Measurements from ENCODE around the gene PPTC7. TPM values are rescaled to one million over a fixed set of nuclear protein-coding genes. Genes with fewer than 3 reads are reported as not detected.
A peak's percentile ranks its signal among the peaks of the same experiment; 100 is the strongest.
"Not testable (repeated sequence)": the region's sequence is repeated elsewhere in the genome, so short reads cannot be mapped to it uniquely, and the experiment has no call there.

The PPTC7 gene
- total RNA-seq, 4 donors from 2014 or later = 15.8 to 28.9 (median 22.8) TPM

GRCh38 chr12:110546339-110546738, 36.8 kb downstream of the PPTC7 start:
- H3K4me3 ChIP-seq (replicated peaks in 1 of 3) = no peak overlapping the region
- no peaks in the 10 kb centered on the region for H3K36me3 ChIP-seq
- no peak overlapping the region for H3K27ac ChIP-seq
- no peaks in the 10 kb centered on the region for H3K9me3 ChIP-seq
- peaks cover 15 to 31% of the 10 kb centered on the region in 2 donors for H3K4me1 ChIP-seq
- intact Hi-C loops (cut with DNase I) = loop anchor here (5.0 kb wide), 1 partner anchor 51 kb away; no protein-coding TSS in a partner anchor
- WGBS, 2 donors = 87 to 91% methylated on average over 3 of the region's 3 CpGs
- no peaks in the 10 kb centered on the region for H3K27me3 ChIP-seq
- no peak for TF ChIP-seq POLR2A (IDR thresholded peaks at IDR 0.05)
- TF ChIP-seq, protein P1, sequence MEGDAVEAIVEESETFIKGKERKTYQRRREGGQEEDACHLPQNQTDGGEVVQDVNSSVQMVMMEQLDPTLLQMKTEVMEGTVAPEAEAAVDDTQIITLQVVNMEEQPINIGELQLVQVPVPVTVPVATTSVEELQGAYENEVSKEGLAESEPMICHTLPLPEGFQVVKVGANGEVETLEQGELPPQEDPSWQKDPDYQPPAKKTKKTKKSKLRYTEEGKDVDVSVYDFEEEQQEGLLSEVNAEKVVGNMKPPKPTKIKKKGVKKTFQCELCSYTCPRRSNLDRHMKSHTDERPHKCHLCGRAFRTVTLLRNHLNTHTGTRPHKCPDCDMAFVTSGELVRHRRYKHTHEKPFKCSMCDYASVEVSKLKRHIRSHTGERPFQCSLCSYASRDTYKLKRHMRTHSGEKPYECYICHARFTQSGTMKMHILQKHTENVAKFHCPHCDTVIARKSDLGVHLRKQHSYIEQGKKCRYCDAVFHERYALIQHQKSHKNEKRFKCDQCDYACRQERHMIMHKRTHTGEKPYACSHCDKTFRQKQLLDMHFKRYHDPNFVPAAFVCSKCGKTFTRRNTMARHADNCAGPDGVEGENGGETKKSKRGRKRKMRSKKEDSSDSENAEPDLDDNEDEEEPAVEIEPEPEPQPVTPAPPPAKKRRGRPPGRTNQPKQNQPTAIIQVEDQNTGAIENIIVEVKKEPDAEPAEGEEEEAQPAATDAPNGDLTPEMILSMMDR (IDR thresholded peaks at IDR 0.05) = no peak
- DNase-seq = no peak

DNA sequence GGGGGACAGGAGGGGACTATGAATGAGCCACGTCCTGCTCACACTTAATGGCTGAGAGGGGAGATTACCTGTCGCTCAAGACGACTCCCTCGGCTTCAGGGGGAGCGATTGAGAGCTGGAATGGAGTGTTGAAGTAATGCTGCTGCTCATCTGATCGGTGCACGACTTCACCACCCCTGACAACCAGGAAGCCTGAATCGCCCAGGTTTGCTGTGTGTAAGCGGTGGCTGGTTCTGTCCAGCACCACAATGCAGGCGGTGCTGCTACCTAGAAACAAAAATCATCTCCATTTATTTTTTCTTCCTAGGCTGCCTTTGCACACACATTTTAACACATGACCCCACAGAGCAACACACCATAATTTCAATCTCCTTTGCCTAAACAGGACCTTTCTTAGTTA, 37.3 kb downstream of the PPTC7 start:
- Histone ChIP-seq H3K4me3 (replicated peaks in 1 of 3) (no peak overlapping the region), H3K4me1 (peaks cover 15 to 31% of the 10 kb centered on the region in 2 donors), H3K27ac (no peak overlapping the region), H3K36me3 (no peaks in the 10 kb centered on the region), H3K27me3 (no peaks in the 10 kb centered on the region), H3K9me3 (no peaks in the 10 kb centered on the region)
- 91% methylated on average over 10 of the region's 10 CpGs for WGBS, 2 donors
- intact Hi-C loops (cut with DNase I) = loop anchor here (5.0 kb wide), 1 partner anchor 51 kb away; no protein-coding TSS in a partner anchor
- DNase-seq = no peak
- TF ChIP-seq, protein P1 (IDR thresholded peaks at IDR 0.05) = no peak
- TF ChIP-seq POLR2A (IDR thresholded peaks at IDR 0.05) = no peak

GRCh38 chr12:110545259-110545658, 37.9 kb downstream of the PPTC7 start:
- DNase-seq; H3K9me3 ChIP-seq; H3K36me3 ChIP-seq; H3K4me3 ChIP-seq (replicated peaks in 1 of 3); H3K27ac ChIP-seq; H3K27me3 ChIP-seq: not testable (repeated sequence)
- H3K4me1 ChIP-seq = peaks cover 15 to 31% of the 10 kb centered on the region in 2 donors
- WGBS, 2 donors = 86 to 94% methylated on average over 4 of the region's 4 CpGs
- intact Hi-C loops (cut with DNase I) = loop anchor here (5.0 kb wide), 1 partner anchor 52 kb away; no protein-coding TSS in a partner anchor

DNA sequence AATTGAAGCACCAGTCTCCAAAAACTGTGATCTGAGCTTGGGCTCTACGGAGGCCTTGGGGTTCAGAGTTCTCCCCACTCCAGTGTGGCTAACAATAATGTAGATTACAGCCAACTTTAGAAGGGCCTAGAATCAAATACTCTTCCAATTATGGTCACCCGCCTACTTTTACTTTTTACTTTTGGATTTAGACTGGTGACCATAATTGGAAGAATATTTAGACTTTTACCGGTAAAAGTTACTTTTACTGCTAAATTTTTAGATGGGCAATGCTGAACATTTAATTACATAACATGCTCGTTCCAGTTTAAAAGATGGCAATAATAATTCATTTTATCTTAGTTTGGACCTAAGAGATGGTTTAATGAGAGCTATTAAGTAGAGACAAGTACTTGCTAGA, 39.2 kb downstream of the PPTC7 start:
- Histone ChIP-seq H3K27me3 (no peaks in the 10 kb centered on the region), H3K9me3 (no peaks in the 10 kb centered on the region), H3K27ac (peak overlapping the region; percentile 75 to 90 (median 77)), H3K4me3 (replicated peaks in 1 of 3) (no peak overlapping the region), H3K36me3 (peaks cover 0 to 7% of the 10 kb centered on the region in 2 donors), H3K4me1 (peaks cover 15 to 26% of the 10 kb centered on the region in 2 donors)
- WGBS, 2 donors = 85% methylated on average over 4 of the region's 4 CpGs
- no peak for TF ChIP-seq POLR2A (IDR thresholded peaks at IDR 0.05)
- TF ChIP-seq, protein P1 (IDR thresholded peaks at IDR 0.05) = no peak
- intact Hi-C loops (cut with DNase I) = no loop called here
- DNase-seq = no peak

GRCh38 chr12:110543252-110543959, 39.7 kb downstream of the PPTC7 start:
- Histone ChIP-seq H3K27me3 (no peaks in the 10 kb centered on the region), H3K4me3 (replicated peaks in 1 of 3) (no peak overlapping the region), H3K36me3 (peaks cover 5 to 10% of the 10 kb centered on the region in 2 donors), H3K4me1 (peaks cover 15 to 22% of the 10 kb centered on the region in 2 donors), H3K9me3 (no peaks in the 10 kb centered on the region), H3K27ac (peak overlapping the region; percentile 75 to 90 (median 77))
- intact Hi-C loops (cut with DNase I) = no loop called here
- DNase-seq = peak; percentile 97 to 99
- WGBS, 2 donors = 24 to 30% methylated on average over 6 to 7 of the region's 7 CpGs
- TF ChIP-seq, protein P1 (IDR thresholded peaks at IDR 0.05) = no peak
- TF ChIP-seq POLR2A (IDR thresholded peaks at IDR 0.05) = peak in 1 of 2 donors; percentile 39
